GM12865 (cell line): Measurements from ENCODE around the gene REPIN1.

ENCODE experiments used
- DNase-seq: peaks from one replicate; pipeline ENCODE4 v3.0.0; 2010; ENCODE audit warnings: low read depth
- H3K4me3 ChIP-seq: 2 replicates; pipeline ENCODE4 v1.5.1; 2011; ENCODE audit warnings: mild to moderate bottlenecking, low read depth, low read length, control low read depth
- CTCF ChIP-seq: IDR thresholded peaks from 2 replicates; pipeline ENCODE4 v1.5.1; 2011; ENCODE audit warnings: low read length, control low read depth, low read depth, inconsistent platforms; ENCODE audit not compliant: insufficient read depth; ENCODE audit errors: missing control alignments

The REPIN1 gene

GRCh38 chr7:150406567-150407421 lies 38.2 kb downstream of the REPIN1 start:
- TF ChIP-seq CTCF: no peak
- peak overlapping the region; percentile 69 for H3K4me3 ChIP-seq
- peak; percentile 83 for DNase-seq

- H3K4me3 ChIP-seq: no peak overlapping the region
- DNase-seq: no peak
- no peak for TF ChIP-seq CTCF
Measured at GRCh38 chr7:150407588-150408392, 39.2 kb downstream of the REPIN1 start.

DNA sequence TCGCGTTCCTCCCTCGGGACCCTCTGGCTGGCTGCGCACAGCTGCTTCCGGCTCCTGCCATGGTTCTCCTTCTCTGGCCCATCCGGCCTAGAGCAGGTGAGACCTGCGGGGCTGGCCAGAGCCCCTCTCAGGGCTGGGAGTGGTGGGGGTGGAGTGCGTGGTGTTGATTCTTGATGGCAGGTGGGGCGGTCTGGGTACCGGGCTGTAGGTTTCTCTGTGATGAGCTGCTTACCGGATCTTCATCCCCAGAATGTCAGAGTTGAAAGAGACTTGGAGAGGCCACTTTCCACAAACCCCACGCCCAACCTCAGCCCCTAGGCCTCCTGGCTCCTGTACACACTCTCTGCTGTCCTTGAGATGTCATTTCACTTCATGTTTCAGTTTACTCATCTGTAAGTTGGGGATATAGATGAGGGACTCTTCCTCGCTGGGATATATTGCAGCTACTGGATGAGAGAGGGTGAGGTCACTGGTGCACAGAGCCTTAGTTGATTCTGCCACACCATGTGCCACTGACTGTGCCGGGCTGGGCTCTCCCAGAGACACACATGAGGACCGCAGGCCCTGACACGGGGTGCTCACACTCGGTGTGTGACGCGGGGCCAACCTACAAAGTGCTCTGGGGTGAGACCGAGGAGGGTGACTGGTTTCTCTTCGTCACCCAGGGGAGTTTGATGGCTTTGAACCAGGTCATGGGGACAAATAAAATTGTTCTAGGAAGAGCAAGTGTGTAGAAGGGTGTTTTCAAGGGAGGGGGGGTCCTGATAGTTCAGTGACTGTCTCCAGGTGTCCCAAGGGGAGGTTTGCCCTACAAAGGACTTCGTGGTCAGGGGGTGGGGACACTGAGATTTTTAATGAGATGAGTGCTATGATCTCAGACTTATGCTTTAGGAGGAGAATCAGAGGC lies 40.0 kb downstream of the REPIN1 start:
- TF ChIP-seq CTCF: no peak
- DNase-seq: peak; percentile 34
- H3K4me3 ChIP-seq: no peak overlapping the region

DNA sequence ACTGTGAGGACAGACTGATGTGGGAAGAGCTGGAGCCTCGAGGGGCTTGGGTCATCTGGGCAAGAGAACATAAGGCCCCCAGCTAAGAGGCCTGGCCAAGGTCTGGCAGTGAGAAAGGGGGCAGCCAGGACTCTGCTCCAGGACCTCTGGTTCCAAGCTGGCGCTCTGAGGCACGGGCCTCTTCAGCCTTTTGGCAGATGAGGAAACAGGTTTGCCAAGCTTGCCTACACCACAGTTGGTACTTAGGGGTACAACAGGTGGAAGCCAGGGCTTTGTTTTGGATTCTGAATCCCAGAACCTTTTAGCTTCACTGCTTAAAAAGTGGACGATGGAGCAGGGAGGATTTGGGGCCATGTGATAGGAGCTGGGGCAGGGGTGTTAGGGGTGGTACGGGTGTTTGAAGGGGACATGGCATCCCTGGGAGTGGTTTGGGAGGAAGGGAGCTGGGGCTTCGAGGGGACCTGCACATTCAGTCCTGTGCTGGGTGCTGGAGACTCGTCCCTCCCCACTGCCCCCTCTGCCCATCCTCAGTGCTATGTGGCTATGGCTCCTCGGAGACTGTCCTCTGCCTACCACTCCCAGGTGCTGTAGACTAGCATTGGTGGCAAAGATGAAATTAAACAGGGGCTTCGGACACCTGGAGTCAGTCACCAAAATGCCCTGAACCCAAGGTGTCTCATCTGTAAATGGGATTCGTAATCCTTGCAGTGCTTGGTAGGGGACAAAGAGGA lies 40.8 kb downstream of the REPIN1 start:
- no peak overlapping the region for H3K4me3 ChIP-seq
- TF ChIP-seq CTCF: no peak
- no peak for DNase-seq

DNA sequence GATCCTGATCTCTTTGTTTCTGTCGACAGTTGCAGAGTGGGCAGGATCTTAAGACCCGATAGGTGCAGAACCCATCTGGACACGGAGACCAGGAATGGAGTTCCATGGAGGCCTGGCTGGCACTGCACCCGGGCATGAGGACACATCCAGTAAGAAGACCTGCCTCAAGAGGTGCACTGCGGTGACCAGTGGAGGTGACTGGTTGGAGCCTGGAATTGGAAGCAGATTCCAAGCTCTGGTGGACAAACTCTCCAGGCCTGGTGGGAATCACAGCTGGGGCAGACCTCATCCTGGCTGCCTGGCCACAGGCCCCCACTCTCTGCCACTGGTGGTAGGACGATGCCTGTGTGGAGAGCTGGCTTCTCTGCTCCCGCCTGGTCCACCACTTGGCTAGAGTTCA lies 41.5 kb downstream of the REPIN1 start:
- no peak for DNase-seq
- TF ChIP-seq CTCF: no peak
- no peak overlapping the region for H3K4me3 ChIP-seq
